ENCODE data around the gene SMOC2.
A peak's percentile ranks its signal among the peaks of the same experiment; 100 is the strongest.

The SMOC2 gene

GRCh38 chr6:168609914-168610490 lies 169.0 kb downstream of the SMOC2 start:
- TF ChIP-seq TAF1 (IDR thresholded peaks at IDR 0.05; ENCODE audit: low read depth) (no peak), EP300 (IDR thresholded peaks at IDR 0.05; ENCODE audit: borderline replicate concordance) (no peak), RAD21 (IDR thresholded peaks at IDR 0.05; ENCODE audit: low read depth) (no peak), NFIC (IDR thresholded peaks at IDR 0.05) (no peak), MAX (IDR thresholded peaks at IDR 0.05) (no peak), CEBPB (IDR thresholded peaks at IDR 0.05) (no peak), EGR1 (IDR thresholded peaks at IDR 0.05) (no peak), TCF12 (IDR thresholded peaks at IDR 0.05; ENCODE audit: low read depth) (no peak), USF1 (IDR thresholded peaks at IDR 0.05) (no peak), YY1 (IDR thresholded peaks at IDR 0.05; ENCODE audit: low read depth) (no peak), TEAD4 (IDR thresholded peaks at IDR 0.05) (no peak), ZBTB7A (IDR thresholded peaks at IDR 0.05; ENCODE audit: low read depth) (no peak), CREB1 (IDR thresholded peaks at IDR 0.05; ENCODE audit: low read depth) (no peak), REST (IDR thresholded peaks at IDR 0.05; ENCODE audit: low read depth) (no peak), FOXM1 (IDR thresholded peaks at IDR 0.05; ENCODE audit: borderline replicate concordance, low read depth) (no peak)

GRCh38 chr6:168611691-168612090 lies 170.7 kb downstream of the SMOC2 start:
- TF ChIP-seq RAD21 (IDR thresholded peaks at IDR 0.05; ENCODE audit: low read depth) (no peak), MAX (IDR thresholded peaks at IDR 0.05) (no peak), FOXM1 (IDR thresholded peaks at IDR 0.05; ENCODE audit: borderline replicate concordance, low read depth) (no peak), YY1 (IDR thresholded peaks at IDR 0.05; ENCODE audit: low read depth) (no peak), USF1 (IDR thresholded peaks at IDR 0.05) (no peak)

- TF ChIP-seq USF1 (IDR thresholded peaks at IDR 0.05) (no peak), NFIC (IDR thresholded peaks at IDR 0.05) (no peak), ZBTB7A (IDR thresholded peaks at IDR 0.05; ENCODE audit: low read depth) (no peak), YY1 (IDR thresholded peaks at IDR 0.05; ENCODE audit: low read depth) (no peak), TAF1 (IDR thresholded peaks at IDR 0.05; ENCODE audit: low read depth) (no peak), MAX (IDR thresholded peaks at IDR 0.05) (no peak)
Observed at GRCh38 chr6:168612586-168612985, 171.6 kb downstream of the SMOC2 start.

GRCh38 chr6:168615837-168616236 lies 174.9 kb downstream of the SMOC2 start:
- no peak for TF ChIP-seq CEBPB (IDR thresholded peaks at IDR 0.05)
- TF ChIP-seq RAD21 (IDR thresholded peaks at IDR 0.05; ENCODE audit: low read depth) = no peak
- no peak for TF ChIP-seq TAF1 (IDR thresholded peaks at IDR 0.05; ENCODE audit: low read depth)
- TF ChIP-seq EGR1 (IDR thresholded peaks at IDR 0.05) = no peak
- TF ChIP-seq YY1 (IDR thresholded peaks at IDR 0.05; ENCODE audit: low read depth) = no peak
- TF ChIP-seq CREB1 (IDR thresholded peaks at IDR 0.05; ENCODE audit: low read depth) = no peak

GRCh38 chr6:168616816-168617765 lies 176.1 kb downstream of the SMOC2 start:
- peak; percentile 67 for TF ChIP-seq RAD21 (IDR thresholded peaks at IDR 0.05; ENCODE audit: low read depth)
- TF ChIP-seq CEBPB (IDR thresholded peaks at IDR 0.05) = no peak
- no peak for TF ChIP-seq EGR1 (IDR thresholded peaks at IDR 0.05)
- no peak for TF ChIP-seq USF1 (IDR thresholded peaks at IDR 0.05)

- TF ChIP-seq RAD21 (IDR thresholded peaks at IDR 0.05; ENCODE audit: low read depth) (no peak), TEAD4 (IDR thresholded peaks at IDR 0.05) (no peak), TCF12 (IDR thresholded peaks at IDR 0.05; ENCODE audit: low read depth) (no peak), CREB1 (IDR thresholded peaks at IDR 0.05; ENCODE audit: low read depth) (no peak), EGR1 (IDR thresholded peaks at IDR 0.05) (no peak), ZBTB7A (IDR thresholded peaks at IDR 0.05; ENCODE audit: low read depth) (no peak), USF1 (IDR thresholded peaks at IDR 0.05) (no peak), EP300 (IDR thresholded peaks at IDR 0.05; ENCODE audit: borderline replicate concordance) (no peak), NFIC (IDR thresholded peaks at IDR 0.05) (no peak), MAX (IDR thresholded peaks at IDR 0.05) (no peak), REST (IDR thresholded peaks at IDR 0.05; ENCODE audit: low read depth) (no peak), FOXM1 (IDR thresholded peaks at IDR 0.05; ENCODE audit: borderline replicate concordance, low read depth) (no peak), TAF1 (IDR thresholded peaks at IDR 0.05; ENCODE audit: low read depth) (no peak)
Observed at GRCh38 chr6:168618546-168619315, 177.7 kb downstream of the SMOC2 start.
